Measurements from ENCODE around the gene PLIN1. TPM values are rescaled to one million over a fixed set of nuclear protein-coding genes. Genes with fewer than 3 reads are reported as not detected.

Gene PLIN1
- total and polyA plus RNA-seq, 7 donors, result 0.95 to 49.6 (median 1.8) TPM

DNA sequence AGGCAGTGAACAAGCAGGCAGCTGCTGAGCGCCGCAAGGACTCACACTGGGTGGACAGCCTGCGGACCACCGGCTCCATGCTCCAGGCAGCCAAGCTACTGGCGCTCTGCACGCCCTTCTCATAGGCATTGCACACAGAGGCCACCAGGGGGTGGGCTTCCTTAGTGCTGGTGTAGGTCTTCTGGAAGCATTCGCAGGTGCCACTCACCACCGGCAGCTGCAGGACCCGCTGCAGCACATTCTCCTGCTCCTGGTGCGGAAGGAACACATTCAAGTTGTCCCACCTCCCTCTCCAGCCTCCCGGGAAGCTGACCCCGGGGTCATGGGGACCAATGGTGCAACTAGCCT, 6.0 kb downstream of the PLIN1 start:
- no peak for DNase-seq
- Histone ChIP-seq H3K4me1 (peaks cover 0 to 8% (median 3%) of the 10 kb centered on the region in 4 donors), H3K27ac (no peak overlapping the region), H3K9me3 (no peaks in the 10 kb centered on the region), H3K36me3 (no peaks in the 10 kb centered on the region), H3K27me3 (no peaks in the 10 kb centered on the region), H3K4me3 (no peak overlapping the region)
- TF ChIP-seq POLR2AphosphoS5 (IDR thresholded peaks at IDR 0.05), result no peak
- no peak for TF ChIP-seq EP300 (IDR thresholded peaks at IDR 0.05)
- TF ChIP-seq POLR2A (IDR thresholded peaks at IDR 0.05), result no peak
- TF ChIP-seq, protein P1, sequence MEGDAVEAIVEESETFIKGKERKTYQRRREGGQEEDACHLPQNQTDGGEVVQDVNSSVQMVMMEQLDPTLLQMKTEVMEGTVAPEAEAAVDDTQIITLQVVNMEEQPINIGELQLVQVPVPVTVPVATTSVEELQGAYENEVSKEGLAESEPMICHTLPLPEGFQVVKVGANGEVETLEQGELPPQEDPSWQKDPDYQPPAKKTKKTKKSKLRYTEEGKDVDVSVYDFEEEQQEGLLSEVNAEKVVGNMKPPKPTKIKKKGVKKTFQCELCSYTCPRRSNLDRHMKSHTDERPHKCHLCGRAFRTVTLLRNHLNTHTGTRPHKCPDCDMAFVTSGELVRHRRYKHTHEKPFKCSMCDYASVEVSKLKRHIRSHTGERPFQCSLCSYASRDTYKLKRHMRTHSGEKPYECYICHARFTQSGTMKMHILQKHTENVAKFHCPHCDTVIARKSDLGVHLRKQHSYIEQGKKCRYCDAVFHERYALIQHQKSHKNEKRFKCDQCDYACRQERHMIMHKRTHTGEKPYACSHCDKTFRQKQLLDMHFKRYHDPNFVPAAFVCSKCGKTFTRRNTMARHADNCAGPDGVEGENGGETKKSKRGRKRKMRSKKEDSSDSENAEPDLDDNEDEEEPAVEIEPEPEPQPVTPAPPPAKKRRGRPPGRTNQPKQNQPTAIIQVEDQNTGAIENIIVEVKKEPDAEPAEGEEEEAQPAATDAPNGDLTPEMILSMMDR (IDR thresholded peaks at IDR 0.05), result peak in 1 of 4 experiments; percentile 14
- WGBS, 2 donors, result 70 to 83% methylated on average over 12 of the region's 12 CpGs
- intact Hi-C loops (cut with DNase I), result no loop called here

- H3K4me1 ChIP-seq, result peaks cover 0 to 8% (median 3%) of the 10 kb centered on the region in 4 donors
- H3K9me3 ChIP-seq, result no peaks in the 10 kb centered on the region
- H3K4me3 ChIP-seq, result no peak overlapping the region
- no peak for TF ChIP-seq POLR2AphosphoS5 (IDR thresholded peaks at IDR 0.05)
- TF ChIP-seq POLR2A (IDR thresholded peaks at IDR 0.05), result no peak
- TF ChIP-seq, protein P1 (IDR thresholded peaks at IDR 0.05), result no peak
- TF ChIP-seq EP300 (IDR thresholded peaks at IDR 0.05), result no peak
- no peak for DNase-seq
- H3K27me3 ChIP-seq, result no peaks in the 10 kb centered on the region
- no peaks in the 10 kb centered on the region for H3K36me3 ChIP-seq
- WGBS, 2 donors, result 94 to 96% methylated on average over 12 of the region's 12 CpGs
- H3K27ac ChIP-seq, result peak overlapping the region in 1 of 4 donors; percentile 55
- intact Hi-C loops (cut with DNase I), result no loop called here
Measured at GRCh38 chr15:89672221-89673164, 6.7 kb downstream of the PLIN1 start.

- H3K4me1 ChIP-seq, result peaks cover 0 to 8% (median 3%) of the 10 kb centered on the region in 4 donors
- intact Hi-C loops (cut with DNase I), result no loop called here
- H3K27ac ChIP-seq, result peak overlapping the region in 1 of 4 donors; percentile 55
- WGBS, 2 donors, result 54 to 66% methylated on average over 4 of the region's 4 CpGs
- H3K4me3 ChIP-seq, result no peak overlapping the region
- no peaks in the 10 kb centered on the region for H3K9me3 ChIP-seq
- H3K27me3 ChIP-seq, result no peaks in the 10 kb centered on the region
- no peak for TF ChIP-seq EP300 (IDR thresholded peaks at IDR 0.05)
- no peak for TF ChIP-seq POLR2A (IDR thresholded peaks at IDR 0.05)
- TF ChIP-seq, protein P1 (IDR thresholded peaks at IDR 0.05), result no peak
- no peak for TF ChIP-seq POLR2AphosphoS5 (IDR thresholded peaks at IDR 0.05)
- H3K36me3 ChIP-seq, result no peaks in the 10 kb centered on the region
- no peak for DNase-seq
Measured at GRCh38 chr15:89671687-89672086, 7.5 kb downstream of the PLIN1 start.

- intact Hi-C loops (cut with DNase I), result no loop called here
- DNase-seq, result no peak
- 82 to 89% methylated on average over 12 of the region's 12 CpGs for WGBS, 2 donors
- Histone ChIP-seq H3K9me3 (no peaks in the 10 kb centered on the region), H3K27me3 (no peaks in the 10 kb centered on the region), H3K4me1 (peaks cover 0 to 11% (median 3%) of the 10 kb centered on the region in 4 donors), H3K36me3 (no peaks in the 10 kb centered on the region), H3K27ac (no peak overlapping the region), H3K4me3 (no peak overlapping the region)
- no peak for TF ChIP-seq EP300 (IDR thresholded peaks at IDR 0.05)
- TF ChIP-seq, protein P1 (IDR thresholded peaks at IDR 0.05), result no peak
- TF ChIP-seq POLR2AphosphoS5 (IDR thresholded peaks at IDR 0.05), result no peak
- TF ChIP-seq POLR2A (IDR thresholded peaks at IDR 0.05), result no peak
Measured at GRCh38 chr15:89670971-89671560, 8.1 kb downstream of the PLIN1 start.

All from sigmoid colon (tissue), 7 donors.